Caki2 (cell line): Measurements from ENCODE around the gene PLEKHG4B. TPM values are rescaled to one million over a fixed set of nuclear protein-coding genes. Genes with fewer than 3 reads are reported as not detected.
"Not testable (repeated sequence)": the region's sequence is repeated elsewhere in the genome, so short reads cannot be mapped to it uniquely, and the experiment has no call there.

ENCODE experiments used
- DNase-seq: peaks from one replicate; pipeline ENCODE4 v3.0.0-alpha.2; 2015; ENCODE audit warnings: low read depth
- in situ Hi-C: cut with HindIII; loops from 2 replicates; pipeline ENCODE4 v1.10.0; 2016; ENCODE audit warnings: low sequenced_read_pairs, low pct_unique_long_range_greater_than_20kb, mixed read lengths
- total RNA-seq: library from RNA; depleted of rRNA; stranded (reverse); fragments of >200 nt; shearing (Covaris generic); gene quantifications from 2 replicates; pipeline ENCODE4 v1.2.3, GENCODE V29; 2014; ENCODE audit warnings: low replicate concordance

Gene PLEKHG4B
- total RNA-seq, 1 experiment from 2014 or later: not detected

- DNase-seq: no peak
- in situ Hi-C loops: no loop called here
These were observed 2.4 kb upstream of the PLEKHG4B start for GRCh38 chr5:89337-90286.

GRCh38 chr5:90590-91547, 1.1 kb upstream of the PLEKHG4B start:
- in situ Hi-C loops: no loop called here
- DNase-seq: no peak

- in situ Hi-C loops: no loop called here
- DNase-seq: no peak
These were observed 643 bp downstream of the PLEKHG4B start for GRCh38 chr5:92401-93220.

GRCh38 chr5:93221-93980, 1.4 kb downstream of the PLEKHG4B start:
- in situ Hi-C loops: no loop called here
- no peak for DNase-seq

- no peak for DNase-seq
These were observed 2.3 kb downstream of the PLEKHG4B start for GRCh38 chr5:94113-94892.

GRCh38 chr5:95241-95980, 3.4 kb downstream of the PLEKHG4B start:
- no peak for DNase-seq
- in situ Hi-C loops: no loop called here

More at GRCh38 chr5:94113-94892, 2.3 kb downstream of the PLEKHG4B start:
- in situ Hi-C loops: no loop called here

GRCh38 chr5:96976-97660, 5.2 kb downstream of the PLEKHG4B start:
- in situ Hi-C loops: no loop called here
- no peak for DNase-seq

GRCh38 chr5:99815-100214, 7.8 kb downstream of the PLEKHG4B start:
- no peak for DNase-seq
- in situ Hi-C loops: no loop called here

- DNase-seq: no peak
- in situ Hi-C loops: no loop called here
These were observed 10.6 kb downstream of the PLEKHG4B start for GRCh38 chr5:102411-103043.

GRCh38 chr5:104106-104505, 12.1 kb downstream of the PLEKHG4B start:
- in situ Hi-C loops, DNase-seq: not testable (repeated sequence)

- in situ Hi-C loops: no loop called here
These were observed 12.9 kb downstream of the PLEKHG4B start for GRCh38 chr5:104778-105296.

GRCh38 chr5:105504-106070, 13.6 kb downstream of the PLEKHG4B start:
- DNase-seq: no peak
- in situ Hi-C loops: no loop called here

More at GRCh38 chr5:104778-105296, 12.9 kb downstream of the PLEKHG4B start:
- no peak for DNase-seq

GRCh38 chr5:106587-106986, 14.6 kb downstream of the PLEKHG4B start:
- DNase-seq: no peak
- in situ Hi-C loops: no loop called here

- no peak for DNase-seq
- in situ Hi-C loops: no loop called here
These were observed 15.6 kb downstream of the PLEKHG4B start for GRCh38 chr5:107526-107925.

- in situ Hi-C loops: no loop called here
- no peak for DNase-seq
These were observed 17.9 kb downstream of the PLEKHG4B start for GRCh38 chr5:109826-110225.
